ENCODE results near the gene CHST8.

CHST8 gene

GRCh38 chr19:33728141-33728540 lies 106.4 kb downstream of the CHST8 start:
- no peak overlapping the region for H4K8ac ChIP-seq (ENCODE audit: low read length)
- H2AK5ac ChIP-seq (ENCODE audit: low read length, severe bottlenecking), result no peak overlapping the region
- H2AFZ ChIP-seq (ENCODE audit: low read depth, low read length), result no peak overlapping the region
- H2BK15ac ChIP-seq (ENCODE audit: low read depth, poor library complexity, severe bottlenecking), result no peak overlapping the region
- no peak overlapping the region for H2BK120ac ChIP-seq (ENCODE audit: low read depth, low read length)
- no peak overlapping the region for H3K9ac ChIP-seq (ENCODE audit: low read length)
- no peaks in the 10 kb centered on the region for H3K36me3 ChIP-seq (ENCODE audit: control insufficient read depth in 1 of 2, insufficient read depth in 2 of 2, low read depth in 1 of 2, low read length in 2 of 2)
- no peak overlapping the region for H3K23ac ChIP-seq (ENCODE audit: low read length in 2 of 2)
- no peaks in the 10 kb centered on the region for H3K79me1 ChIP-seq (replicated peaks; ENCODE audit: low read length, poor library complexity, severe bottlenecking)
- peaks cover 15% of the 10 kb centered on the region for H3K9me3 ChIP-seq (ENCODE audit: control insufficient read depth, low read length)
- H3K4ac ChIP-seq (ENCODE audit: low read depth in 1 of 2, low read length in 2 of 2), result no peak overlapping the region
- DNase-seq, result no peak
- no peak overlapping the region for H3K14ac ChIP-seq (ENCODE audit: low read length in 2 of 2)
- no peak overlapping the region for H4K91ac ChIP-seq (ENCODE audit: low read length)
- H2BK5ac ChIP-seq (ENCODE audit: low read depth, low read length, poor library complexity, severe bottlenecking), result no peak overlapping the region
- H3K4me3 ChIP-seq (ENCODE audit: insufficient read depth in 1 of 2, low read depth in 1 of 2, low read length in 2 of 2), result no peak overlapping the region
- H3K27me3 ChIP-seq (ENCODE audit: control insufficient read depth in 1 of 2, insufficient read depth in 1 of 2, low read length in 2 of 2), result peaks cover 0 to 8% of the 10 kb centered on the region in 2 experiments
- no peak overlapping the region for H3K18ac ChIP-seq (ENCODE audit: low read depth in 1 of 2, low read length in 2 of 2)
- H3K27ac ChIP-seq (ENCODE audit: low read length, poor library complexity, severe bottlenecking), result no peak overlapping the region
- H3K4me1 ChIP-seq (ENCODE audit: control insufficient read depth, insufficient read depth, low read depth, low read length), result peaks cover 2% of the 10 kb centered on the region
- WGBS, result 85% methylated on average over 2 of the region's 3 CpGs
- H2BK12ac ChIP-seq (ENCODE audit: low read length in 2 of 2), result no peak overlapping the region
- H3K4me2 ChIP-seq (ENCODE audit: low read length, poor library complexity, severe bottlenecking), result no peak overlapping the region

- no peak overlapping the region for H4K8ac ChIP-seq (ENCODE audit: low read length)
- H3K18ac ChIP-seq (ENCODE audit: low read depth in 1 of 2, low read length in 2 of 2), result no peak overlapping the region
- no peak overlapping the region for H4K91ac ChIP-seq (ENCODE audit: low read length)
- H3K4me1 ChIP-seq (ENCODE audit: control insufficient read depth, insufficient read depth, low read depth, low read length), result peaks cover 2% of the 10 kb centered on the region
- no peaks in the 10 kb centered on the region for H3K36me3 ChIP-seq (ENCODE audit: control insufficient read depth in 1 of 2, insufficient read depth in 2 of 2, low read depth in 1 of 2, low read length in 2 of 2)
- no peak overlapping the region for H2BK12ac ChIP-seq (ENCODE audit: low read length in 2 of 2)
- H3K9ac ChIP-seq (ENCODE audit: low read length), result no peak overlapping the region
- no peak overlapping the region for H3K4me3 ChIP-seq (ENCODE audit: insufficient read depth in 1 of 2, low read depth in 1 of 2, low read length in 2 of 2)
- no peak overlapping the region for H3K27ac ChIP-seq (ENCODE audit: low read length, poor library complexity, severe bottlenecking)
- H3K27me3 ChIP-seq (ENCODE audit: control insufficient read depth in 1 of 2, insufficient read depth in 1 of 2, low read length in 2 of 2), result peaks cover 0 to 9% of the 10 kb centered on the region in 2 experiments
- no peaks in the 10 kb centered on the region for H3K79me1 ChIP-seq (replicated peaks; ENCODE audit: low read length, poor library complexity, severe bottlenecking)
- no peak overlapping the region for H2BK120ac ChIP-seq (ENCODE audit: low read depth, low read length)
- no peak overlapping the region for H2BK15ac ChIP-seq (ENCODE audit: low read depth, poor library complexity, severe bottlenecking)
- H3K9me3 ChIP-seq (ENCODE audit: control insufficient read depth, low read length), result peaks cover 15% of the 10 kb centered on the region
- no peak overlapping the region for H2AFZ ChIP-seq (ENCODE audit: low read depth, low read length)
- no peak overlapping the region for H3K23ac ChIP-seq (ENCODE audit: low read length in 2 of 2)
- H2BK5ac ChIP-seq (ENCODE audit: low read depth, low read length, poor library complexity, severe bottlenecking), result no peak overlapping the region
- DNase-seq, result no peak
- H3K4me2 ChIP-seq (ENCODE audit: low read length, poor library complexity, severe bottlenecking), result no peak overlapping the region
- no peak overlapping the region for H2AK5ac ChIP-seq (ENCODE audit: low read length, severe bottlenecking)
- H3K4ac ChIP-seq (ENCODE audit: low read depth in 1 of 2, low read length in 2 of 2), result no peak overlapping the region
- 77% methylated on average over 8 of the region's 8 CpGs for WGBS
- H3K14ac ChIP-seq (ENCODE audit: low read length in 2 of 2), result no peak overlapping the region
Measured at GRCh38 chr19:33730858-33731607, 109.3 kb downstream of the CHST8 start.

DNA sequence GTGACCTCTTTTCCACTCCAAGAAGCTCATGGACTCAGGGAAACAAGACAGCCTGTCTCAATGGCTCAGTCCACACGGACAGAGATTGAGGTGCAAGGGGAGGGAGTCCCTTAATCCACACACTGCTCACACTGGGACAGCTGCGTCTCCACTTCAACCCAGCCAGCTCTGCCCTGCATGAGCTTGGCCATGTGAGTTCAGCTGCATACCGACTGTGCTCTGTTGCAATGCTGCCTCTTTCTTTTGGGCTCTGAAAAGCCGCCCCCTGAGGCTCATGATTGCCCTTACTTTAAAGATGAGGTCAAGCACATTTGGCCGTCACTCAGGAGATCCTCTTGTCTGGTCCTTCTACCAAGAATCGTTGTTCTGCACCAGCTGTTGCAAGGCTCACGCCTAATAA lies 110.1 kb downstream of the CHST8 start:
- no peaks in the 10 kb centered on the region for H3K36me3 ChIP-seq (ENCODE audit: control insufficient read depth in 1 of 2, insufficient read depth in 2 of 2, low read depth in 1 of 2, low read length in 2 of 2)
- no peak overlapping the region for H2BK12ac ChIP-seq (ENCODE audit: low read length in 2 of 2)
- DNase-seq, result no peak
- H3K4me1 ChIP-seq (ENCODE audit: control insufficient read depth, insufficient read depth, low read depth, low read length), result peaks cover 2% of the 10 kb centered on the region
- 75% methylated on average over 7 of the region's 7 CpGs for WGBS
- no peak overlapping the region for H2AK5ac ChIP-seq (ENCODE audit: low read length, severe bottlenecking)
- no peak overlapping the region for H3K14ac ChIP-seq (ENCODE audit: low read length in 2 of 2)
- H3K4ac ChIP-seq (ENCODE audit: low read depth in 1 of 2, low read length in 2 of 2), result no peak overlapping the region
- no peaks in the 10 kb centered on the region for H3K79me1 ChIP-seq (replicated peaks; ENCODE audit: low read length, poor library complexity, severe bottlenecking)
- no peak overlapping the region for H2BK5ac ChIP-seq (ENCODE audit: low read depth, low read length, poor library complexity, severe bottlenecking)
- no peak overlapping the region for H3K18ac ChIP-seq (ENCODE audit: low read depth in 1 of 2, low read length in 2 of 2)
- H4K8ac ChIP-seq (ENCODE audit: low read length), result no peak overlapping the region
- H3K27me3 ChIP-seq (ENCODE audit: control insufficient read depth in 1 of 2, insufficient read depth in 1 of 2, low read length in 2 of 2), result peaks cover 0 to 13% of the 10 kb centered on the region in 2 experiments
- no peak overlapping the region for H3K27ac ChIP-seq (ENCODE audit: low read length, poor library complexity, severe bottlenecking)
- H3K4me2 ChIP-seq (ENCODE audit: low read length, poor library complexity, severe bottlenecking), result no peak overlapping the region
- H2AFZ ChIP-seq (ENCODE audit: low read depth, low read length), result no peak overlapping the region
- H3K9ac ChIP-seq (ENCODE audit: low read length), result no peak overlapping the region
- no peak overlapping the region for H3K4me3 ChIP-seq (ENCODE audit: insufficient read depth in 1 of 2, low read depth in 1 of 2, low read length in 2 of 2)
- no peak overlapping the region for H3K23ac ChIP-seq (ENCODE audit: low read length in 2 of 2)
- no peak overlapping the region for H4K91ac ChIP-seq (ENCODE audit: low read length)
- no peak overlapping the region for H2BK15ac ChIP-seq (ENCODE audit: low read depth, poor library complexity, severe bottlenecking)
- no peak overlapping the region for H2BK120ac ChIP-seq (ENCODE audit: low read depth, low read length)
- peaks cover 15% of the 10 kb centered on the region for H3K9me3 ChIP-seq (ENCODE audit: control insufficient read depth, low read length)

DNA sequence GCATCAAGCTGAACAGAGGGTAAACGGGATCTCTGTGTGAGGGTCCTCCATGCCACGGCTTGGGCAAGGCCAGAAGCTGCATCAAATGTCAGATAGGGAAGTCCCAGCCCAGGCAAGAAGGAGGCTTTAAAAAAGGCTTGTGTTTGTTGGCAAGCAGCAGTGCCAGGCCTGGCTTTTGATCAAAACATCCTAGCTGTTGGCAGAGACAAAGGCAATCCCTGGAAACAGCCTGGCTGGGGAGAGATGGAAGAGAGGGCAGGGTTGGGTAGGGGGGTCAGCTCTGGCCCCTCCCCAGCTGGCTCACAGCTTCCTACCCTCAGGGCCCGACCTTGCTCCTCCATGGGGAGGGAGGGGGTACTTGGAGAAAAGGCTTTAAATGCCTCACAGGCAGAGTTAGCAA lies 113.2 kb downstream of the CHST8 start:
- no peak for DNase-seq
- 27% methylated on average over 3 of the region's 3 CpGs for WGBS
- H3K4me1 ChIP-seq (ENCODE audit: control insufficient read depth, insufficient read depth, low read depth, low read length), result no peaks in the 10 kb centered on the region
- no peak overlapping the region for H3K27ac ChIP-seq (ENCODE audit: low read length, poor library complexity, severe bottlenecking)
- H2BK5ac ChIP-seq (ENCODE audit: low read depth, low read length, poor library complexity, severe bottlenecking), result no peak overlapping the region
- no peak overlapping the region for H4K91ac ChIP-seq (ENCODE audit: low read length)
- H3K14ac ChIP-seq (ENCODE audit: low read length in 2 of 2), result no peak overlapping the region
- no peak overlapping the region for H2AFZ ChIP-seq (ENCODE audit: low read depth, low read length)
- no peak overlapping the region for H2BK12ac ChIP-seq (ENCODE audit: low read length in 2 of 2)
- no peak overlapping the region for H3K18ac ChIP-seq (ENCODE audit: low read depth in 1 of 2, low read length in 2 of 2)
- H3K27me3 ChIP-seq (ENCODE audit: control insufficient read depth in 1 of 2, insufficient read depth in 1 of 2, low read length in 2 of 2), result peaks cover 0 to 5% of the 10 kb centered on the region in 2 experiments
- H3K23ac ChIP-seq (ENCODE audit: low read length in 2 of 2), result no peak overlapping the region
- no peaks in the 10 kb centered on the region for H3K36me3 ChIP-seq (ENCODE audit: control insufficient read depth in 1 of 2, insufficient read depth in 2 of 2, low read depth in 1 of 2, low read length in 2 of 2)
- H3K79me1 ChIP-seq (replicated peaks; ENCODE audit: low read length, poor library complexity, severe bottlenecking), result no peaks in the 10 kb centered on the region
- no peak overlapping the region for H2BK15ac ChIP-seq (ENCODE audit: low read depth, poor library complexity, severe bottlenecking)
- no peak overlapping the region for H2AK5ac ChIP-seq (ENCODE audit: low read length, severe bottlenecking)
- H2BK120ac ChIP-seq (ENCODE audit: low read depth, low read length), result no peak overlapping the region
- H3K4me3 ChIP-seq (ENCODE audit: insufficient read depth in 1 of 2, low read depth in 1 of 2, low read length in 2 of 2), result no peak overlapping the region
- no peak overlapping the region for H3K4ac ChIP-seq (ENCODE audit: low read depth in 1 of 2, low read length in 2 of 2)
- no peak overlapping the region for H3K9ac ChIP-seq (ENCODE audit: low read length)
- no peak overlapping the region for H3K4me2 ChIP-seq (ENCODE audit: low read length, poor library complexity, severe bottlenecking)
- H3K9me3 ChIP-seq (ENCODE audit: control insufficient read depth, low read length), result peaks cover 3% of the 10 kb centered on the region
- H4K8ac ChIP-seq (ENCODE audit: low read length), result no peak overlapping the region
